Measurements from ENCODE around the gene DTNBP1. TPM values are rescaled to one million over a fixed set of nuclear protein-coding genes. Genes with fewer than 3 reads are reported as not detected.

Gene DTNBP1
- total and polyA plus RNA-seq, 2 donors (not counting 3 experiments of a cell fraction or from before 2014, with no cell fraction given) = 24.3 to 28.9 TPM

DNA sequence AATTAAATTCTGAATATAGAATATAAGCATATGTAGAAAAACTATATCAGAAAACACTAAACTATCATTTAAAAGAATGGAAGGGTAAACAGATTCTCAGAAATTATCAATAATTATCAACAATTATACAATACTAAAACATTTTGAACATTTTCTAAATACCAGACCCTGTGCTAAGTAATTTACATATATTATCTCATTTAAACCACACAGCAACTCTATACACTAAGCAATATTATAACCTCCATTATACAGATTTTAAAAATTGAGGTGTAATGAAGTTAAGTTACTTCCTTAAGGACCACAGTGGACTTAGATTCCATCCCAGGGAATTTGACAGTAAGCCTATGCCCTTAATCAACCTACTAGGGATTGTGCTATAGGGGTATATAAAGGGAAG is 33.3 kb downstream of the DTNBP1 start:
- Histone ChIP-seq H3K27me3 (ENCODE audit: control insufficient read depth in 2 of 2, insufficient read depth in 2 of 2, low read length in 2 of 2) (no peaks in the 10 kb centered on the region), H3K27ac (ENCODE audit: insufficient read depth, low read depth, low read length) (no peak overlapping the region), H3K36me3 (ENCODE audit: control insufficient read depth in 2 of 2, extremely low read depth in 1 of 2, insufficient read depth in 2 of 2, low read length in 2 of 2) (no peaks in the 10 kb centered on the region), H3K9me3 (replicated peaks; ENCODE audit: control insufficient read depth, insufficient read depth, low read length) (no peaks in the 10 kb centered on the region), H3K9ac (replicated peaks; ENCODE audit: extremely low read depth, insufficient read depth, low read length) (no peak overlapping the region), H4K20me1 (replicated peaks; ENCODE audit: control insufficient read depth, extremely low read depth, insufficient read depth, low read length) (no peaks in the 10 kb centered on the region), H3K4me2 (ENCODE audit: insufficient read depth, low read length) (no peak overlapping the region), H3K79me2 (ENCODE audit: control insufficient read depth, insufficient read depth, low read length) (no peaks in the 10 kb centered on the region), H3K9me1 (replicated peaks; ENCODE audit: control insufficient read depth, extremely low read depth, insufficient read depth, low read length) (no peaks in the 10 kb centered on the region), H2AFZ (ENCODE audit: low read depth, low read length) (no peak overlapping the region), H3K4me1 (ENCODE audit: control insufficient read depth, extremely low read depth, insufficient read depth, low read length) (peaks cover 11% of the 10 kb centered on the region), H3K4me3 (replicated peaks in 1 of 3; ENCODE audit: insufficient read depth in 1 of 3, low read depth in 1 of 3, low read length in 3 of 3) (no peak overlapping the region)
- ChIA-PET POLR2A (no interaction called here), CTCF (interaction anchor here (0.8 kb wide), 1 partner anchor 554 kb away, joined by 3 read pairs; no protein-coding TSS in a partner anchor)
- intact Hi-C loops (cut with micrococcal nuclease) (no loop called here), dilution Hi-C loops (cut with MboI; ENCODE audit: extremely low pct_ligation_motif_present, low sequenced_read_pairs) (no loop called here)
- no peak for DNase-seq (ENCODE audit: low read depth, low spot score)
- TF ChIP-seq, protein P1, sequence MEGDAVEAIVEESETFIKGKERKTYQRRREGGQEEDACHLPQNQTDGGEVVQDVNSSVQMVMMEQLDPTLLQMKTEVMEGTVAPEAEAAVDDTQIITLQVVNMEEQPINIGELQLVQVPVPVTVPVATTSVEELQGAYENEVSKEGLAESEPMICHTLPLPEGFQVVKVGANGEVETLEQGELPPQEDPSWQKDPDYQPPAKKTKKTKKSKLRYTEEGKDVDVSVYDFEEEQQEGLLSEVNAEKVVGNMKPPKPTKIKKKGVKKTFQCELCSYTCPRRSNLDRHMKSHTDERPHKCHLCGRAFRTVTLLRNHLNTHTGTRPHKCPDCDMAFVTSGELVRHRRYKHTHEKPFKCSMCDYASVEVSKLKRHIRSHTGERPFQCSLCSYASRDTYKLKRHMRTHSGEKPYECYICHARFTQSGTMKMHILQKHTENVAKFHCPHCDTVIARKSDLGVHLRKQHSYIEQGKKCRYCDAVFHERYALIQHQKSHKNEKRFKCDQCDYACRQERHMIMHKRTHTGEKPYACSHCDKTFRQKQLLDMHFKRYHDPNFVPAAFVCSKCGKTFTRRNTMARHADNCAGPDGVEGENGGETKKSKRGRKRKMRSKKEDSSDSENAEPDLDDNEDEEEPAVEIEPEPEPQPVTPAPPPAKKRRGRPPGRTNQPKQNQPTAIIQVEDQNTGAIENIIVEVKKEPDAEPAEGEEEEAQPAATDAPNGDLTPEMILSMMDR (IDR thresholded peaks at IDR 0.05; ENCODE audit: extremely low read depth in 1 of 2, insufficient read depth in 1 of 2, low read depth in 1 of 2, low read length in 2 of 2) = no peak
- TF ChIP-seq MYC (IDR thresholded peaks at IDR 0.05; ENCODE audit: low read depth, low read length) (no peak), EZH2 (IDR thresholded peaks at IDR 0.05; ENCODE audit: borderline replicate concordance, low read depth, low read length, severe bottlenecking) (no peak), GATA2 (IDR thresholded peaks at IDR 0.05; ENCODE audit: insufficient read depth, insufficient read length, low read depth, low read length) (no peak), JUN (IDR thresholded peaks at IDR 0.05; ENCODE audit: borderline replicate concordance, insufficient read depth, insufficient read length, low read depth) (no peak), POLR2AphosphoS5 (IDR thresholded peaks at IDR 0.05; ENCODE audit: insufficient read depth, low read depth, low read length) (no peak), FOS (IDR thresholded peaks at IDR 0.05; ENCODE audit: borderline replicate concordance, insufficient read depth, low read length) (no peak), POLR2A (IDR thresholded peaks at IDR 0.05; ENCODE audit: low read depth, low read length) (no peak)
- TF ChIP-seq, protein P2, sequence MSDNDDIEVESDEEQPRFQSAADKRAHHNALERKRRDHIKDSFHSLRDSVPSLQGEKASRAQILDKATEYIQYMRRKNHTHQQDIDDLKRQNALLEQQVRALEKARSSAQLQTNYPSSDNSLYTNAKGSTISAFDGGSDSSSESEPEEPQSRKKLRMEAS (IDR thresholded peaks at IDR 0.05; ENCODE audit: insufficient read depth, insufficient read length) = no peak
- BruUV-seq (replicated peaks) = no TSS peak
- FAIRE-seq = no peak
